Endothelial cell (in vitro differentiated cells): ENCODE measurements around the gene SLC7A5. TPM values are rescaled to one million over a fixed set of nuclear protein-coding genes. Genes with fewer than 3 reads are reported as not detected.
"Not testable (repeated sequence)": the region's sequence is repeated elsewhere in the genome, so short reads cannot be mapped to it uniquely, and the experiment has no call there.

Experiments
- DNase-seq: peaks from one replicate; pipeline ENCODE4 v3.0.0; 2021; ENCODE audit warnings: low spot score
- H3K27ac Mint-ChIP-seq: one replicate; pipeline ENCODE4 v1.8.0; 2021; ENCODE audit warnings: mixed read lengths, inconsistent platforms; ENCODE audit not compliant: unreplicated experiment
- H3K27me3 Mint-ChIP-seq: one replicate; pipeline ENCODE4 v1.8.0; 2021; ENCODE audit warnings: mild to moderate bottlenecking, moderate library complexity, mixed read lengths, inconsistent platforms; ENCODE audit not compliant: unreplicated experiment
- H3K36me3 Mint-ChIP-seq: one replicate; pipeline ENCODE4 v1.8.0; 2021; ENCODE audit warnings: mild to moderate bottlenecking, low read depth, mixed read lengths, inconsistent platforms; ENCODE audit not compliant: unreplicated experiment
- H3K4me1 Mint-ChIP-seq: one replicate; pipeline ENCODE4 v1.8.0; 2021; ENCODE audit warnings: mild to moderate bottlenecking, mixed read lengths, inconsistent platforms; ENCODE audit not compliant: unreplicated experiment
- H3K4me3 Mint-ChIP-seq: one replicate; pipeline ENCODE4 v1.8.0; 2021; ENCODE audit warnings: mild to moderate bottlenecking, mixed read lengths, inconsistent platforms; ENCODE audit not compliant: unreplicated experiment
- H3K9me3 Mint-ChIP-seq: one replicate; pipeline ENCODE4 v1.8.0; 2021; ENCODE audit warnings: mixed read lengths, inconsistent platforms; ENCODE audit not compliant: unreplicated experiment
- total RNA-seq: library from RNA; stranded (reverse); fragmentation: NEBNext Ultra II Directional; extraction: Animal tissue kit (Norgen Biotek cat#: 25700); gene quantifications from one replicate; pipeline ENCODE4 v1.2.1, GENCODE V29; 2021; ENCODE audit not compliant: unreplicated experiment
- TF ChIP-seq, protein P1 (sequence below): fragments of 200-600 bp; sonication (generic); IDR thresholded peaks from one replicate; pipeline ENCODE4 v1.5.0; 2021; ENCODE audit warnings: antibody characterized with exemption; ENCODE audit not compliant: unreplicated experiment

SLC7A5 gene
- total RNA-seq, 1 donor from 2014 or later: 18.8 TPM

DNA sequence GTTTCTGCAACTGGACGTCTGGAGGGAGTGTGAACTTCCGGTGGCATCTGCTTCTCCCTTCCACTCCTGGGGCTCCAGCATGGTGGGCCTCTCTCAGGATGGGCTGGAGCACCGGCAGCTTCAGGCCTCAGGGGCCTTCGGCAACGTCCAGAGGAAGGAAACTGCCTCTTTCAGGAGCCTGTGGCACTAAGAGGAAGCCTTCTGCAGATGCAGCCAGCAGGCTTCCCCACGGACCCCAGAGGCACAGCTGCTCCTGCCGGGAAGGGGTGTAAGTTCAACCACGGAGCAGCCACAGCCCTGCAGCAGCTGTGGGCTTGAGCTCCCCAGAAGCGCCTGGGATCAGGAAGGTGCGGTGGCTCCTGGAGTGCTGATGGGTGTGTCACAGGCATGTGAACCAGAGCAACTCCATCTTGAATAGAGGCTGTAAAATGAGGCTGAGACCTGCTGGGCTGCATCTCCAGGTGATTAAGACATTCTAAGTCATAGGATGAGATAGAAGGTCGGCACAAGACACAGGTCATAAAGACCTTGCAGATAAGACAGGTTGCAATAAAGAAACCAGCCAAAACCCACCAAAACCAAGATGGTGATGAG is 52.7 kb downstream of the SLC7A5 start:
- H3K27ac Mint-ChIP-seq: no peak overlapping the region
- TF ChIP-seq, protein P1, sequence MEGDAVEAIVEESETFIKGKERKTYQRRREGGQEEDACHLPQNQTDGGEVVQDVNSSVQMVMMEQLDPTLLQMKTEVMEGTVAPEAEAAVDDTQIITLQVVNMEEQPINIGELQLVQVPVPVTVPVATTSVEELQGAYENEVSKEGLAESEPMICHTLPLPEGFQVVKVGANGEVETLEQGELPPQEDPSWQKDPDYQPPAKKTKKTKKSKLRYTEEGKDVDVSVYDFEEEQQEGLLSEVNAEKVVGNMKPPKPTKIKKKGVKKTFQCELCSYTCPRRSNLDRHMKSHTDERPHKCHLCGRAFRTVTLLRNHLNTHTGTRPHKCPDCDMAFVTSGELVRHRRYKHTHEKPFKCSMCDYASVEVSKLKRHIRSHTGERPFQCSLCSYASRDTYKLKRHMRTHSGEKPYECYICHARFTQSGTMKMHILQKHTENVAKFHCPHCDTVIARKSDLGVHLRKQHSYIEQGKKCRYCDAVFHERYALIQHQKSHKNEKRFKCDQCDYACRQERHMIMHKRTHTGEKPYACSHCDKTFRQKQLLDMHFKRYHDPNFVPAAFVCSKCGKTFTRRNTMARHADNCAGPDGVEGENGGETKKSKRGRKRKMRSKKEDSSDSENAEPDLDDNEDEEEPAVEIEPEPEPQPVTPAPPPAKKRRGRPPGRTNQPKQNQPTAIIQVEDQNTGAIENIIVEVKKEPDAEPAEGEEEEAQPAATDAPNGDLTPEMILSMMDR: no peak
- DNase-seq: no peak

DNA sequence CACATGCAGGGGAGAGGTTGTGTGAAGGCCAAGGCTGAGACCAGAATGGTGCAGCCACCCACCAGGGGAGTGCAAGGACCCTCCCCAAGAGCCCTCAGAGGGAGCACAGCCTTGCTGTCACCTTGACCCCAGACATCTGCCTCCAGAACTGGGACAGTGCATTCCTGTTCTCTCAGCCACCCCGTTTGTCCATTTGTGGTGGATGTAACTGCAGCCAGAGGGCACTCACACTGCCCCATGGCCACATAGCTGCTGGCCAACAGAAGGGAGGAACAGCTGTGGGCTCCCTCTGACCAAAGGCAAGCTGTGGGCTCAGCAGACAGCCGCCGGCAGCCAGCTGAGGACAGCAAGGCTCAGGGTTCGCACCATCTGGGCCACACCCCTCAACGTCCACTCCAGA is 53.7 kb downstream of the SLC7A5 start:
- no peak overlapping the region for H3K4me3 Mint-ChIP-seq
- H3K4me1 Mint-ChIP-seq: peaks cover 3% of the 10 kb centered on the region
- TF ChIP-seq, protein P1: no peak
- no peak for DNase-seq
- H3K27me3 Mint-ChIP-seq: peaks cover 3% of the 10 kb centered on the region
- peaks cover 5% of the 10 kb centered on the region for H3K36me3 Mint-ChIP-seq
- H3K27ac Mint-ChIP-seq: no peak overlapping the region
- no peaks in the 10 kb centered on the region for H3K9me3 Mint-ChIP-seq

More for the DNA sequence above, 52.7 kb downstream of the SLC7A5 start:
- Mint-ChIP-seq H3K9me3 (no peaks in the 10 kb centered on the region), H3K36me3 (peaks cover 5% of the 10 kb centered on the region), H3K27me3 (peaks cover 3% of the 10 kb centered on the region), H3K4me3 (no peak overlapping the region), H3K4me1 (peaks cover 3% of the 10 kb centered on the region)

DNA sequence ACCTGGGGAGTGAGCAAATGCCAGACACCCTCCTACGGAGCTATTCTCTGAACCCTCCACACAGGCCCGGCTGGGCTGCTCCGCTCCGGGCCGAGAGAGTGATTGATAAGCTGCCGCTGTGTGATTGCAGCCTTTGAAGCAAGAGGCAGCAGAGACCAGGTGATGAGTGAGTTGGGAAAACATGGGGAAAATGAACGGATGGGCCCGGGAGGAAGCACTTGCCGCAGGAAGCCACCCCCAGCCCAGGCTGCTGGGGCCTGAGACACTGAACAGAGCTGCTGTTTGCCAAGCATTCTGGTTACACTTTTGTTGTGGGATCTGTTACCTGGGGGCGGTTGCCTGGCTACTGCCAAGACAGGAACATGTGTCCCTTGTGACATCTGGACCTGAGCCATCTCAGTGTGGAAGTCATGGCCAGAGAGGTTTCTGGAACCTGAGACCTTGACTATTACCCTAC is 57.1 kb downstream of the SLC7A5 start:
- Mint-ChIP-seq H3K27me3 (peaks cover 4% of the 10 kb centered on the region), H3K9me3 (no peaks in the 10 kb centered on the region), H3K27ac (no peak overlapping the region), H3K4me1 (no peaks in the 10 kb centered on the region), H3K36me3 (no peaks in the 10 kb centered on the region), H3K4me3 (no peak overlapping the region)
- TF ChIP-seq, protein P1: no peak
- no peak for DNase-seq

DNA sequence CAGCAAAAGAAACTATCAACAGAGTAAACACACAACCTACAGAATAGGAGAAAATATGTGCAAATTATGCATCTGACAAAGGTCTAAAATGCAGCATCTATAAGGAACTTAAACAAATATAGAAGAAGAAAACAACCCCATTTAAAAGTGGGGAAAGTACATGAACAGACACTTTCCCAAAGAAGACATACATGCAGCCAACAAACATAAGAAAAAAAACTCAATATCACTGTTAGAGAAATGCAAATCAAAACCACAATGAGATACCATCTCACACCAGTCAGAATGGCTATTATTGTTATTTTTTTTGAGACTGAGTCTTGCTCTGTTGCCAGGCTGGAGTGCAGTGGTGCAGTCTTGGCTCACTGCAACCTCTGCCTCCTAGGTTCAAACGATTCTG is 57.9 kb downstream of the SLC7A5 start:
- H3K9me3 Mint-ChIP-seq, DNase-seq, H3K27ac Mint-ChIP-seq: not testable (repeated sequence)

DNA sequence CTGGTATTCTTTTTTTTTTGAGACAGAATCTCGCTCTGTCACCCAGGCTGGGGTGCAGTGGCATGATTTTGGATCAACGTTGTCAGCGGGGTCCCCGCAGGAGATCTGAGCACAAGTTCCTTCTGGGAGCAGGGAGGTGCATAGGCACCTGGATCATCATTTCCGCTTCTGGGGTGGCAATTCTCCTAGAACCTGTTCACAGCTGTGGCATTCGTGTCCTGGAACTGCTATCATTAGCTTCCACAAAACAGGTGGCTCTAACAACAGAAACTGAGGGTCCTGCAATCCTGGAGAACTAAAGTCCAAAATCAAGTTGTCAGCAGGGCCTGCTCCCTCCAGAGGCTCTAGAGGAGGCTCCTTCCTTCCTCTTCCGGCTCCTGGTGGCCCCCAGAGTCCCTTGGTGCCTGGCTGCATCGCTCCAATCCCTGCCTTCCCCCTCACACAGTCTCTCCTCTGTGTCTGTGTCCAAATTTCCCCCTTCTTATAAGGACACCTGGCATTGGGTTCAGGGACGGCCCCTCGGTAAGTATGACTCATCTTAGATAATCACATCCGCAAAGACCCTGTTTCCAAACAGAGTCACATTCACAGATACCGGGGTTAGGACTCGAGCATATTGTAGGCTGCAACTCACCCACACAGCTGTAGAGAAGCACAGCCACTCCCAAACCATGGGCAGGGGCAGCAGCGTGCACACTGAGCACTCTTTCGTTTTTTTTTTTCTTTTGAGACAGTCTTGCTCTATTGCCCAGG is 60.0 kb downstream of the SLC7A5 start:
- Mint-ChIP-seq H3K27ac (no peak overlapping the region), H3K4me1 (no peaks in the 10 kb centered on the region), H3K27me3 (peaks cover 4% of the 10 kb centered on the region), H3K4me3 (no peak overlapping the region), H3K36me3 (no peaks in the 10 kb centered on the region), H3K9me3 (no peaks in the 10 kb centered on the region)
- DNase-seq: no peak
- TF ChIP-seq, protein P1: no peak

More for the DNA sequence above, 57.9 kb downstream of the SLC7A5 start:
- H3K27me3 Mint-ChIP-seq, H3K4me3 Mint-ChIP-seq, H3K4me1 Mint-ChIP-seq, H3K36me3 Mint-ChIP-seq: not testable (repeated sequence)
